HG03558 (cell line): ENCODE results near the gene OR7G3.

Experiments
- ATAC-seq: cut with Tn5 transposase; IDR thresholded peaks from one replicate; pipeline ENCODE4 v1.9.1; 2021; ENCODE audit warnings: moderate number of reproducible peaks; ENCODE audit not compliant: unreplicated experiment; ENCODE audit errors: extremely low read depth

The OR7G3 gene

DNA sequence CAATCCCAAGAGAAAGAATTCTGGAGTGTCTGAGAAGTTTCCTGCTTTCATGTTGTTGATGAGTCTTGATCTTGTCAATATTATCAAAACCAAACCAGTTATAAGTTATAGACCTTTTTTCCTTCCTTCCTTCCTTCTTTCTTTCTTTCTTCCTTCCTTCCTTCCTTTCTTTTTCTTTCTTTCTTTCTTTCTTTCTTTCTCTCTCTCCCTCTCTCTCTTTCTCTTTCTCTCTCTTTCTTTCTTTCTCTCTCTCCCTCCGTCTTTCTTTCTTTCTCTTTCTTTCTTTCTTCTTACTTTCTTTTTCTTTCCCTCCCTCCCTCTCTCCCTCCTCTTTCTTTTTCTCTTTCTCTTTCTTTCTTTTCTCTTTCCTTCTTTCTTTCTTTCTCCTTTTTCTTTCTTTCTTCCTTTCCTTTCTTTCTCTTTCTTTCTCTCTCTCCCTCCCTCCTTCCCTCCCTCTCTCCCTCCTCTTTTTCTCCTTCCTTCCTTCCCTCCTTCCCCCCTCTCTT lies at the start of gene OR7G3:
Gene OR7G3 (minus strand): TSS at position 51 of the 506 bp plus-strand sequence. CDS start 0 bp downstream, at position 51.
- ATAC-seq = no peak

GRCh38 chr19:9175326-9175725 lies 48.6 kb upstream of the OR7G3 start:
- ATAC-seq = no peak

DNA sequence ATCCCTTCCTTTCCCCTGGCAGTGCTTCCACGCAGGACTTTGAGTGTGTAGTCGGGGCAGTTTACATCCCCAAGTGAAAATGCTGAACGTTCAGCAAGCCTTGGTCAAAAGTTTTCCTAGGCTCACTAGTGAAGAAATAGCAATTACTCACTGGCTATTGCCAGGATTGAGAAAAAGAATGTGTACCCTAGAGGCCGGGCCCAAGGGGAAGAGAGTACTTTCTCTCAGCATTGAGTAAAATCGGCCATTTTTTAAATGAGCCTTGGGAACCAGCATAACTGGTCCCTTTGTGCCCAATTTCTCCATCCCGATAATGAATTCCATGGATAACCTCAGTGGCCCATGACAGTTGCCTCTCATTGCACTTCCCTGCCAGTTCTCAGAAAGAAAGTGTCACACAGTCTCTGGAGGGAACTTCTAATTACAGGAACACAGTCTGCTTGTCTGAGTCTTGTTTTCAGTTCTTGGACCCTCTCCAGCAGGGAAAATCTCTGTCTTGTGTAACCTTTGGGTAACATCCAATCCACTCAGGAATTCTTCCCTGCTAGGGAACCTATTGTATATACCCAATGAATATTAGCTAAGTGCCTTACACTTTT lies 44.7 kb upstream of the OR7G3 start:
- ATAC-seq = no peak

- no peak for ATAC-seq
Measured at GRCh38 chr19:9166846-9167245, 40.1 kb upstream of the OR7G3 start.

GRCh38 chr19:9165261-9165660 lies 38.5 kb upstream of the OR7G3 start:
- ATAC-seq = no peak

GRCh38 chr19:9161427-9161826 lies 34.7 kb upstream of the OR7G3 start:
- ATAC-seq = no peak

- no peak for ATAC-seq
Measured at GRCh38 chr19:9159891-9160290, 33.1 kb upstream of the OR7G3 start.

GRCh38 chr19:9156304-9156703 lies 29.6 kb upstream of the OR7G3 start:
- ATAC-seq = no peak

DNA sequence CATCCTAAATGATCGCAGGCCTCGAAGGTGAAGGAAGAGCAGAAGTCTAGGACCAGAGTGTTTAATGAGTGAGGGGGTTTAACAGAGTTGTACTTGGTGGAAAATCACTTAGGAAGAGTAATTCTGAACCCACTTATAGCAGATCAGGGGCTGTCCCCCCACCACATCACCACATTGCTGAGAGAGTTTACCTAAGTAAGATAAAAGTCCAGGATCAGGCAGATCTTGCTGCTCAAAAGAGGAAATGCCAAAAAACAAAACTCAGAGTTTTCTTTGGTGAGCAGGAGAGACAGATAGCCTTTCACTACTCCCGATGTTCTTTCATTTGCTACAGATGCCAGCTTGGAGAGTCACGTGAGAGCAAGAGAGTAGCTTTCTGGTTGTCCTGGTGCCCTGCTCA lies 28.8 kb upstream of the OR7G3 start:
- ATAC-seq = no peak

DNA sequence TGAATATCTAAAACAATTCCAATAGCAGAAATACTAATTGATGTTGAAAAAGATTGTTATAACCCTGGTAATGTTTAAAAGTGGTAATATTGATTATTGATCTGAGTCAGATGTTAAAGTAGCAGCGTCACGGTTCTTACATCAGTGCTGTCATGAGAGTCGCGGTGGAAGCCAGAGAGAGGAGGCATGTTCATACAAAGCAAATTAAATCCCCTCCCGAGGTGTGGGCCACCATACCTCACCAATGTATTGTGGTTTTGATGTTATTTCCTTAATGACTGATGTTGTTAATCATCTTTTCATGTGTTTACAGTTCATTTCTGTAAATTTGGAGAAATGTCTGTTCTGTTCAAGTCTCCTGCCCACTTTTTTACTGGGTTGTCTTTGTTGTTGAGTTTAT lies 24.6 kb upstream of the OR7G3 start:
- no peak for ATAC-seq

DNA sequence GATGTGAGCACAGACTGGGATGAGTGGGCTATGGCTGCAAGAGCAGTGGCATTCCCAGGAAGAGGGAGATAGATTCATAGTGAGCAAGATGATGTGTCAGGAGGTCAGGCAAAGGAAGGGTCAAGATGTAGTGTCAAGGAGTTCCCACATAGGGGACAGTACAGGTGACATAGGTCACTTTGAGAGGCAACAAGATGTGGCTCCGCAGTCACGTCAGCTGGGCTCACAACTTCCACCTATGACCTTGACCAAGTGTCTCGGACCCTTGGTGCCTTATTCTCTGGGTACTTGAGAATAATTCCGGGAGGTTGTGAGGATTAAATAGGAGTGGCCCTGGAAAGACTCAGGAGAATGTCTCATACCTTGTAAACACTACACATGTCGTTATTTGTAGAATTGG lies 23.9 kb upstream of the OR7G3 start:
- no peak for ATAC-seq

- ATAC-seq = no peak
Measured at GRCh38 chr19:9149997-9150396, 23.2 kb upstream of the OR7G3 start.

- ATAC-seq = no peak
Measured at GRCh38 chr19:9148697-9149096, 21.9 kb upstream of the OR7G3 start.

DNA sequence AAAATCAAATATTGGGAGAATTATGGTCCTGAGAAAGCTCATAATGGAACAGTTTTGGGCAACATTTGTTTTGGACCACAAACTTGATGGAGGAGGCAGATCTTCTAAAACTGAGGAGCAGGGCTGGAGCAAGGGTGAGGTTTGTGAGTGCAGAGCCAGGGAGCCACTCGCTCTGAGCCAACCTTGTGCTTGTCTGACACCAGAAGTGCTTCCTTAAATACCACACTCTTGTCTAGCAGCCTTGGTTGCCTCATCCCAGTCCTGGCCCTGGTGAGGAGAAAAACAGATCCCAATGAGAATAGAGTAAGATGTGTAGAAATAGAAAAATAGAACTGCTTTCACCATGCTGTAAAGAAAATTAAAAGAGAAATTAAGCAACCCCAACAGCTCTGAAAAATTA lies 20.1 kb upstream of the OR7G3 start:
- ATAC-seq = no peak

GRCh38 chr19:9144920-9145319 lies 18.2 kb upstream of the OR7G3 start:
- no peak for ATAC-seq

- peak; percentile 57 for ATAC-seq
Measured at GRCh38 chr19:9140159-9140874, 13.6 kb upstream of the OR7G3 start, which contains the start of gene ZNF317. TSS of gene ZNF317 (plus strand) at chr19:9140397. CDS start at chr19:9156017, 15,620 bp downstream.

DNA sequence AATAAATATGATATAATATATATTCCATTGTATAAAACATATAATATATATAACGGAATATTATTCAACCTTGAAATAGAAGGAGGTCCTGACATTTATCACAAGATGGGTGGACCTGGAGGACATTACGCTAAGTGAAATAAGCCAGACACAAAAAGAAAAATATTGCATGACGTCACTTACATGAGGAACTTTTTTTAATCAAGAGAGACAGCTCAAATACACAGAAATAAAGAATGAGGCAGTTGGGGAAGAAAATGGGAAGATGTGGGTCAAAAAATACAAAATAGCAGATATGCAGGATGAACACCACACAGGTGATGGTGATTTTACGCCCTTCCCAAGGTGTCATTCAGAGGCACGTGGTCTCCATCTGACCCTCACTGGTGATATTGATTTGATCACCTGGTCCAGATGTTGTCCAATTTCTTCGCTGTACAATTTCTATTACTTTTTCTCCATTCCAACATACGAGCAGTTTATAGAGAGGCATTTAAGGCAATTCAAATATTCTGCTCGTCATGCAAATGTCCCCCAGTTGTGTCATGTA lies 12.9 kb upstream of the OR7G3 start:
- no peak for ATAC-seq

DNA sequence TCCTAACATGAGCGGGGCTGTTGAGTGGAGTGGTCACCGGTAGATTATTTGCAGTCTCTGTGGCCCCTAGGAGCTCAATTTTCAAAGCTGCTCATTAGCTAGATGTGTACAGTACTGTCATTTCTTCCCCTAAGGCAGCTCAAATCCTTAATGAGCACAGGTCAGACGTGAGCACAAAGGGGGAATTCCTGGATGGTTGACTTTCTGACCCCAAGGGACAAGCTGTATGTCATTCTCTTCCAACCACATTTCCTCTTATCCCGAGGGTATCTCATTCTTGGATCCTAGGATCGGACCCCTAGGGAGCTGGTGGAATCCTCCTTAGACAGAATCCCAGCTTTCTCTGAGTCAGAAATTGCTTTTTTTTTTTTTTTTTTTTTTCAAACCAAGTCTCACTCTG lies 5.7 kb upstream of the OR7G3 start:
- no peak for ATAC-seq

DNA sequence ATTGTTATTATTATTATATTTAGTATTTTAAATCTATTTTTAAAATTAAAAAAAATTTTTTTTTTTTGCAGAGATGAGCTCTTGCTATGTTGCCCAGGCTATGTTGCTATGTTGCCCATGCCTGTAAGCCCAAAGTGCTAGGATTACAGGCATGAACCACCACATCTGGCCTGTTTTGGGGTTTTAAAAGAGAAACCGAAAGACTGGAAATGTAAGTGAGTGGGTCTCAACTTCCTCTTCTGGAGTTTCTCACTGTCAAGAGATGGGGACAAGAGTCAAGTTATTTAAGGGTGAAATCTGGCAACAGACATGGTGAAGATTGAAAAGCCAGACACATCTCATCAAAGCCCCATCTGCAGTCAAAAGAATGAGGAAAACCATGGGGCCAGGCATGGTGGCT lies 4.2 kb upstream of the OR7G3 start:
- no peak for ATAC-seq

GRCh38 chr19:9128171-9128570 lies 1.4 kb upstream of the OR7G3 start:
- ATAC-seq = no peak

DNA sequence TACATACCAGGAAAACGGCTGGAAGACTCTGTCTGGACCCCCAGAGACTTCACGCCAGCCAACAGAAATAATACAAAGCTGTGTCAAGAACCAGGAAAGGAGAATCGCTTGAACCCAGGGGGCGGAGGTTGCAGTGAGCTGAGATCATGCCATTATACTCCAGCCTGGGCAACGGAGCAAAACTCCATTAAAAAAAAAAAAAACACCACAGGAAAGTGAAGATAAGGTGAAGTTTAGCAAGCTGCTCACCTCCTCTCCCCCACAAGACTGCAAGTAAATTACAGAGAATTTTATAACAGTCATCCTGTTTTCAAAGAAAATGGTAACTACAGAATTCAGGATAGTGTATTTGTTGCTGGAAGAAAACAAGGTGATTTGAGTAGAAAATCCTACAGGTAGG lies 10.2 kb downstream of the OR7G3 start:
- no peak for ATAC-seq
